Glutamatergic neuron (in vitro differentiated cells): ENCODE data around the gene ENTPD2. TPM values are rescaled to one million over a fixed set of nuclear protein-coding genes. Genes with fewer than 3 reads are reported as not detected.
A peak's percentile ranks its signal among the peaks of the same experiment; 100 is the strongest.

Experiments used
- DNase-seq: peaks from one replicate; pipeline ENCODE4 v3.0.0; 2022
- H3K27ac Mint-ChIP-seq: one replicate; pipeline ENCODE4 v1.8.0; 2020; ENCODE audit warnings: mild to moderate bottlenecking, mixed read lengths, inconsistent platforms; ENCODE audit not compliant: unreplicated experiment
- H3K27me3 Mint-ChIP-seq: one replicate; pipeline ENCODE4 v1.8.0; 2020; ENCODE audit warnings: mild to moderate bottlenecking, moderate library complexity, mixed read lengths, inconsistent platforms; ENCODE audit not compliant: unreplicated experiment
- H3K36me3 Mint-ChIP-seq: one replicate; pipeline ENCODE4 v1.8.0; 2020; ENCODE audit warnings: mild to moderate bottlenecking, mixed read lengths, inconsistent platforms; ENCODE audit not compliant: unreplicated experiment
- H3K4me1 Mint-ChIP-seq: one replicate; pipeline ENCODE4 v1.8.0; 2020; ENCODE audit warnings: mild to moderate bottlenecking, low read depth, mixed read lengths, inconsistent platforms; ENCODE audit not compliant: unreplicated experiment
- H3K4me3 Mint-ChIP-seq: one replicate; pipeline ENCODE4 v1.8.0; 2020; ENCODE audit warnings: mild to moderate bottlenecking, mixed read lengths, inconsistent platforms; ENCODE audit not compliant: unreplicated experiment
- H3K9me3 Mint-ChIP-seq: one replicate; pipeline ENCODE4 v1.8.0; 2020; ENCODE audit warnings: mild to moderate bottlenecking, moderate library complexity, mixed read lengths, inconsistent platforms; ENCODE audit not compliant: unreplicated experiment
- total RNA-seq: library from RNA; stranded (reverse); fragmentation: NEBNext Ultra II Directional; extraction: Animal tissue kit (Norgen Biotek cat#: 25700); gene quantifications from one replicate; pipeline ENCODE4 v1.2.1, GENCODE V29; 2021; ENCODE audit not compliant: unreplicated experiment
- TF ChIP-seq, protein P1 (sequence below): fragments of 200-600 bp; sonication (generic); IDR thresholded peaks from one replicate; pipeline ENCODE4 v1.5.0; 2021; ENCODE audit not compliant: partially characterized antibody, unreplicated experiment

ENTPD2 gene
- total RNA-seq, 1 donor from 2014 or later, result 0.69 TPM

DNA sequence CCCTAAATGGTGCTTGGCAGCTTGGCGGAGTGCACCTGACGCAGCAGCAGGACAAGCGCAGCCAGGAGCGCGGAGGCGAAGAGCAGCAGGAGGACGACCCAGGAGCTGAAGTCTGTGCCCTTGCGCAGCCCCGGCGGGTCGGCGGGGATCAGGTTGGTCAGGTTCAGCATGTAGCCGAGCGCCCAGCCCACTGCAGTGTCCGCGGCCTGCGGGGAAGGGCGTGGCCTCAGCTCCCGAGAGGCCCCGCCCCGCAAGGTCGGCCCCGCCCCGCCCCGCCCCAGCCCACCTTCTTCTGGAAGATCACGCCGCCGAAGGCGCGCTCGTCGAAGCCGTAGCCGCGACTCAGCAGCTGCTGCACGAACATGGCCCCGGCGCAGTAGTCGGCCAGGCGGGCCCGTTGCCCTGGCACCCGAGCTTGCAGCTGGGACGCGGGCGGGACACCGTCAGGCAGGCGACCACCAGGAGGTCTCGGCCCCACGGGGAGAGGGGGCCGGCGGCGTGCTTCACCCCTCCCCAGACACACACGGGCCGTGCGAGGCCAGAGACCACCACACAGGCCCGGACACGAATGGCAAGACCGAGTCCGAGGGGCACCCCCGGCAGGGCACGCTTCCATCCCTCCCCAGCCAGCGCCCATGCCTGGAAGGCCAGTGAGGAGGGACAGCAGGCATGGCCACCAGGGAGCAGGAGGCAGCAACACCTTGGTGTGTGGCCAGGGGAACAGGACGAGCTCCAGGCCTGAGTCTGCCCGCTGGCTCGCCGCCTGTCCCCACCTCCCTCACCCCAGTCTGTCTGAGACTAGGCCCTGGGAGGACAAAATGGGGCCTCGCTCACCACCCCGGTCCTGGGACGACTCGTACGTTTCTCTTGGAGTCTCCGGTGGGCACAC is 5.0 kb downstream of the ENTPD2 start:
- TF ChIP-seq, protein P1, sequence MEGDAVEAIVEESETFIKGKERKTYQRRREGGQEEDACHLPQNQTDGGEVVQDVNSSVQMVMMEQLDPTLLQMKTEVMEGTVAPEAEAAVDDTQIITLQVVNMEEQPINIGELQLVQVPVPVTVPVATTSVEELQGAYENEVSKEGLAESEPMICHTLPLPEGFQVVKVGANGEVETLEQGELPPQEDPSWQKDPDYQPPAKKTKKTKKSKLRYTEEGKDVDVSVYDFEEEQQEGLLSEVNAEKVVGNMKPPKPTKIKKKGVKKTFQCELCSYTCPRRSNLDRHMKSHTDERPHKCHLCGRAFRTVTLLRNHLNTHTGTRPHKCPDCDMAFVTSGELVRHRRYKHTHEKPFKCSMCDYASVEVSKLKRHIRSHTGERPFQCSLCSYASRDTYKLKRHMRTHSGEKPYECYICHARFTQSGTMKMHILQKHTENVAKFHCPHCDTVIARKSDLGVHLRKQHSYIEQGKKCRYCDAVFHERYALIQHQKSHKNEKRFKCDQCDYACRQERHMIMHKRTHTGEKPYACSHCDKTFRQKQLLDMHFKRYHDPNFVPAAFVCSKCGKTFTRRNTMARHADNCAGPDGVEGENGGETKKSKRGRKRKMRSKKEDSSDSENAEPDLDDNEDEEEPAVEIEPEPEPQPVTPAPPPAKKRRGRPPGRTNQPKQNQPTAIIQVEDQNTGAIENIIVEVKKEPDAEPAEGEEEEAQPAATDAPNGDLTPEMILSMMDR, result no peak
- H3K27ac Mint-ChIP-seq, result no peak overlapping the region
- no peaks in the 10 kb centered on the region for H3K36me3 Mint-ChIP-seq
- DNase-seq, result no peak
- H3K4me1 Mint-ChIP-seq, result no peaks in the 10 kb centered on the region
- no peaks in the 10 kb centered on the region for H3K9me3 Mint-ChIP-seq
- peaks cover 8% of the 10 kb centered on the region for H3K27me3 Mint-ChIP-seq
- H3K4me3 Mint-ChIP-seq, result no peak overlapping the region

DNA sequence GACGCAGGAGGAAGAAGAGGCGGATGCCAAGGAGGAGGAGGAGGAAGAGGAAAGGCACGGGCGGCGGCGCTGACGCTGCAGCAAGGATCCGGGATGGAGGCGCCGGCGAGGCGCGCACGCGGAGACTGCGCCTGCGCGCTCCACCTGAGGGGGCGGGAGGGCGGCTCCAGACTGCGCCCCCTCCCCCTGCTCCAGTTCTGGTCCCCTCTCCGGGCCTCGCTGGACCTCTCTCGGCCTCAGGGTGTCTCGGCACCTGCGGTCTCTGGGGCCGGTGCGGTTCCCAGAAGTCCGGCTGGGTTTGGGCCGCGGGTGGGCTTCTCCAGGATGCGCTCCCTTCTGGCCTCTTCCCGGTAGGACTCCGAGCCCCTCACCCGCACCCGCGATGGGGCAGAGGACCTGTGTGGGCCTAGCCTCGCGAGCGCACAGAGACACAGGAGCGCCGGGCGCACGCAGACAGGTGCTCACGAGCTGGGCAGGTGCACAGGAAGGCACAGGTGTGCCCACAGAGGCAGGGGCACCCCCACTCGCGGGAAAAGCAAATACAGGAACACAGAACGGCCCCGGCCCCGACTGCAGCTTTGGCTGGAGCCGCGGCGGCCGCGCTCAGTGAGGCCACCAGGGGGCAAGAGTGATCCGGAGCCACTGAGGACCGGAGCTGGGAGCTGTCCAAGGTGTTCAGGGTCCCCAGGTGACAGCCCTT is 7.6 kb downstream of the ENTPD2 start, which contains the start of gene NPDC1:
TSS of gene NPDC1 (minus strand) at position 90 of the 700 bp plus-strand sequence. CDS start 188 bp downstream, outside the sequence.
- H3K4me1 Mint-ChIP-seq, result no peaks in the 10 kb centered on the region
- TF ChIP-seq, protein P1, result peak; percentile 93
- peak within 1 kb of the TSS; percentile 48 for H3K27ac Mint-ChIP-seq
- peak within 1 kb of the TSS; percentile 91 for H3K4me3 Mint-ChIP-seq
- no peaks in the 10 kb centered on the region for H3K9me3 Mint-ChIP-seq
- peaks cover 4% of the 10 kb centered on the region for H3K27me3 Mint-ChIP-seq
- H3K36me3 Mint-ChIP-seq, result no peaks in the 10 kb centered on the region
- DNase-seq, result peak; percentile 93

DNA sequence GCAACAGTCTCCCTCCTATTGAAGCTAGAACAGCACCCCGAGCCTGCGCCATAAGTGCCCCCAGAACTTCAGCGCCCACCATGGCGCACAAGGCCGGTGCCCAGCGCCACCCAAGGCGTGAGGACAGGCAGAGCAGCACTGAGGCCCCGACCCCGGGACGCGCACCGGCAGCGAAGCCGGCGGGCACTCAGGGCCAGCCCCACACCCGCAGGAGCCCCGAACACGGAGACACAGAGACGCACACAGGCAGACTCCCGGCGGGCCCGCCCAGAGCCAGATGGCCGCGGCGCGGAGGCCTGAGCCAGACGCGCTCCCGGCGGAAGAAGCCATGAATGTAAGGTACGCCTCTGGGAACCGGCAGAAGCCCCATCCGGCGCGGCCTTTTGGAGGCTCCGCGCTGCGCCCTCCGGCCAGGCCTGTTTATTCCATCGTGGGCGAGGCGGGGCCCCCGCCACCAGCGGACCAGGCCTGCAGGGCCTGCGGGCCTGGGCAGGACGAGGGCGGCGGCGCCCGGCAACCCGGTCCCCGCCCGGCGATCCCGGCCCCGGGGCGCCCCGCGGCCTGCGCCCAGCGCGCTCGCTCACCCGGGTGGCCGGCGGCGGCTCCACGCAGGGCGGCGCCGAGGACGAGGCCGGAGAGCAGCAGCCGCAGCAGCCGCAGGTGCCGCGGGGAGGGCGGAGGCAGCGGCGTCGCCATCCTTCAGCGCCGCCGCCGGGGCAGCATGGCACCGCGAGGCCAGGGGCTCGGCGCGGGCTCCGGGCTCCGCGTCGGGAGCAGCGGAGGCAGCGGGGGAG is 8.4 kb downstream of the ENTPD2 start:
- Mint-ChIP-seq H3K4me3 (peak overlapping the region; percentile 91), H3K4me1 (no peaks in the 10 kb centered on the region), H3K27ac (peak overlapping the region; percentile 48), H3K36me3 (no peaks in the 10 kb centered on the region), H3K9me3 (no peaks in the 10 kb centered on the region), H3K27me3 (peaks cover 4% of the 10 kb centered on the region)
- peak; percentile 85 for DNase-seq
- TF ChIP-seq, protein P1, result no peak

DNA sequence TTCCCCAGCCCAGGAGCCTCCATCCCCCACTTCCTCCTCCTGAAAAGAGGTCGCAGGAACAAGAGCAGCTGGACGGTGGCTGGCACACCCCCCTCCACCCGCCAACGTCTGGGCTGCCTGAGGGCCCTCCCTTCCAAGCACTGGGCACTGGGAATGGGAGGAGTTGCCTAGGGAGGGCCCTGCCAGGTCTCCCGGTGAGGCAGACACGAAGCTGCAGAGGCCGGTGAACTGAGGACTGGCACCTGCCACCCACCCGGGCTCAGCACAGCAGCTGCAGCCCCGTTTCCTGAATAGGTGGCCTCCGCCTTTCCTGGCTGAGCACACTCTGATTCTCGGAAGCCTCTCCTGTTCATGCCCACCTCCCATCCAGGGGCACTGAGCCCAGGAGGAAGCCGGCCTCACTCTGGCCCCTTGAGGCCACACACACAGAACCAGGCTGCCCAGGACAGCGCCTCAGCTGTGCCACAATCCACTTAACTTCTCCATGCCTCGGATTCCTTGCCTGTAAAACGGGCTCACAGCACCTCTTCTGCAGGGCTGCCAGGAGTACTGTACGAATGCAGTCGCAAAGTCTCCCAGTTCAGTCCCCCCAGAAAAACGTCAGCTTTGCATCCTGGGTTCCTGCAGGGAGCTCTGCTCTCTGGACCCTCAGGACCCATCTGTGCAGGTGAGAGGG is 9.2 kb downstream of the ENTPD2 start:
- peaks cover 4% of the 10 kb centered on the region for H3K27me3 Mint-ChIP-seq
- no peaks in the 10 kb centered on the region for H3K9me3 Mint-ChIP-seq
- H3K4me1 Mint-ChIP-seq, result no peaks in the 10 kb centered on the region
- no peaks in the 10 kb centered on the region for H3K36me3 Mint-ChIP-seq
- H3K4me3 Mint-ChIP-seq, result peak overlapping the region; percentile 91
- DNase-seq, result no peak
- TF ChIP-seq, protein P1, result no peak
- H3K27ac Mint-ChIP-seq, result peak overlapping the region; percentile 48
